NCI-H146 (cell line): ENCODE results near the gene PLS3.

Experiments
- DNase-seq: peaks from one replicate; lab custom pipeline; 2025; lab: John Stamatoyannopoulos, UW

Gene PLS3

DNA sequence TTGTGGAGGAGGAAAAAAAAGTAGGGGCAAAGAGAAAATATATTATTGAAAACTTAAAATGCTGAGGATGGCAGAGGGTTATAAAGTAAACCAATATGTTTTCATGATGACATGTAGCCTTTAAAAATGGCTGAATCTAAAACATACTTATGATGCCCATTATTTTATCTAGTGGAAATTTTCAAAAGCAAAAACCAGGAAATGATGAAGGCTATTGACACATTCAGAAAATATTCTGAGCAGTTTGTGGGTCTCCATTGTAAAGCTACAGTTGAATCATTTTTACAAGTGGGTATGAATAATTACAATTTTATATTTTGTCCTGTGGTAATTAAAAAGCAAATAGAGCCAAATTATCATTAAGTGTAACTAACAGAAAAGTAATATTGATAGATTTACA, 10.7 kb downstream of the PLS3 start:
- no peak for DNase-seq

- DNase-seq: no peak
Measured at GRCh38 chrX:115573185-115573584, 12.2 kb downstream of the PLS3 start.

- no peak for DNase-seq
Measured at GRCh38 chrX:115576676-115577075, 15.7 kb downstream of the PLS3 start.

- no peak for DNase-seq
Measured at GRCh38 chrX:115579327-115579726, 18.4 kb downstream of the PLS3 start.

- DNase-seq: no peak
Measured at GRCh38 chrX:115579786-115580294, 18.9 kb downstream of the PLS3 start.

- DNase-seq: no peak
Measured at GRCh38 chrX:115581759-115582615, 21.0 kb downstream of the PLS3 start.

GRCh38 chrX:115582616-115583495, 21.9 kb downstream of the PLS3 start:
- DNase-seq: no peak

DNA sequence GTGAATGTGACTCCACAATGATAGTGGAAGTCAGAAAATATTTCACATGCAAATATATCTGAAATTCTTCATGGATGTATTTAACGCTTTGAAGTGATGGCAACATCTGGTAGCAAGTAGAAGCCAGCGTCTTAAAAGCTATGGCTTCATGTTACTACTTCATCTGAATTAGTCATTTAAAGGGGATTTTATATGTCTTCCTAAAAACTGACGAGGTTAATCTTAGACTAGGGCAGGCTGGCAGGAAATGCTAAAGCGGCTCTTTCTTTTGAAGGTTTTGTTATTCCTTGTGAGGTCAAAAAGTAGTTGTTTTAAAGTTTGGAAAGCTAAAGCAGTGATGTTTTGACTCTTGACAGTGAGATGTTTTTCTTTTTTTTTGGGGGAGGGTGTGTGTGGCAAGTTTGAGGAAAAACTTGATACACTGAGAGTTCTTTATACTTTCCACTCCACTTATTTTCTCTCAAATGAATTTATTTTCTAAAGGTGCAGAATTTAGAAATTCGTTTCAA, 22.6 kb downstream of the PLS3 start:
- DNase-seq: no peak

- DNase-seq: no peak
Measured at GRCh38 chrX:115584696-115585095, 23.7 kb downstream of the PLS3 start.

- no peak for DNase-seq
Measured at GRCh38 chrX:115588179-115588578, 27.2 kb downstream of the PLS3 start.

GRCh38 chrX:115589419-115589818, 28.4 kb downstream of the PLS3 start:
- DNase-seq: no peak

- no peak for DNase-seq
Measured at GRCh38 chrX:115591420-115591819, 30.4 kb downstream of the PLS3 start.

- no peak for DNase-seq
Measured at GRCh38 chrX:115591856-115592842, 31.2 kb downstream of the PLS3 start.

DNA sequence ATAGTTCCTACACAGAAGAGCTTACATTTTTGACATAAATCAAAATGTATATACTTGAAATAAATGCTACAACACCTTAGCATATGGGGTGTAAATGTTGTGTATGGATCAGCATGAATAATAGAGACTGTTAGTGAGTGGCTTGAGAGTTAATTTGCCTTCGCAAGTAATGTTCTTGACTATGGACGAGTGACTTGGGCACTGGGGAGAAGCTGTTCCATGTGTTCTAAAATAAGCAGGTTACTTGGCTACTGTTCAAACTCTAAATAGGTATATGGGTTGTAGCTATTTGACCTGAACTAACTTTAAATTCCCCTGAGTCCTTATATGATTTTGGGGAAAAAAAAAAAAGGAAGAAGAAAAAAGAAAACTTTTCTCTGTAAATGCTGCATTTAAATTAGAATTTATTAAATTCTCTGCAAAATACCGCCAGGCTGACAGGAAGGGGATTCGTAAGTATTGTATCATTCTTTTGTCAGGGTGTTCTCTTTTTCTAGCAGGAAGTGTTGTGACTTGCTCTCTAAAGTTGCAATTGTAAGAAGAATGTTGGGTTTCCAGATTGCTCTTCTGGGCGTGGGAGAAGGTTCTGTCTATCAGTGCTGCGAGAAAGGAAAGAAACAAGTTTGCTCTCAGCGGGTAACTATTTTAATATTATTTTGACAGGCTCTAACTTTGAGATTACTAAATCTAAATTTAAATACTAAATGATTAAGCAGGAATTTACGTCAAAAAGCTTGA, 32.2 kb downstream of the PLS3 start:
- no peak for DNase-seq

DNA sequence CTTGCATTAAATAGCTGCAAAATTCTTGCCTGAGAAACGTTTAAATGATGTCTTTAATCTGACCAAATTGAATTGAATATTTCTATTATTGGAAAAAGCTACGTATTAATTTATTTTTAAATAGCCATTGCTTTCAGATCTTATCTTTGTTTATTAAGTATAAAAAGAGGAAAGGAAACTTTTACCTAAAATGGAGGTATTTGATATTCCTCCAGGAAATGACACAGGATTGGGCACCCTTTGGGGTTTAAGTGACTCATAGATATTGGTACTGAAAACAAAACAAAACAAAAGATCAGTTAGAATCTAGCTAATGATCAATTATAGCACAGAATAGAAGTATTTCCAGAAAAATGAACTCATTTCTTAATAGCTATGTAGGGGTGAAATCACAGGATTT, 34.1 kb downstream of the PLS3 start:
- DNase-seq: no peak

DNA sequence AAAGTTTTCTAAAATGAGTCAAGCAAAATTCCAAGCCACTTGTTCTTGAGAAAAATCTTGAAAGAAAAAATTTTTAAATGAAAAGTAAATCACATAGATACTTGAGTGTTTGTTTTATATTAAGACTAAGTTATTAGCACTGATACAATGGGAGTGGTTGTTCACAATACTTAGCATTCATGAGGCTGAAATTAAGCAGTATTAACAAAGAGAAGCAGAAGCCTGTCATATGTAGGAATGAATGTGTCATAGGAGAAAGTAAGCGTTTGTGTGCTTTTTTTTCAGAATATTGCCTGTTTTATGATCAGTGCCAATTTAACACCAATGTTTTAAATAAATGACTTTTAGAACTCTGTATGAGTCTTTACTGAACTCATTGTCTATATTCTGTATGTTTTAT, 37.6 kb downstream of the PLS3 start:
- no peak for DNase-seq

DNA sequence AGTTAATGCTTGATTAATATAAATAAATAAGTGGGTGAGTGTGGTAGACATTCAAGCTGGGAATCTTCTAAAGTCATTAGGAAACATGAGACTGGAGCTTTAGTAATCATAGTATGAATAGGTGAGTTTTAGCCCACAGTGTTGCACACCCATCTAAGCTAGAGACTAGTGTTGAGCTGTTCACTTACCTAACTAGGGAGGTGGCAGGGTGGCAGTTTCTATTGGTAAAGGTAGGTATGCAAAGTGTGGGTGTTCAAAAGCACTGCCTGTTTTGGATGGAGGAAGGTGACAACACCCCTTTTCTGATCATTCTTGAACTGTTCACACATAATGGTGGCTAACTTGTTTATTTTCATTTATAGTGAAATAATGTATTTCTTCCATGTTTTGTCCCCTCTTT, 41.3 kb downstream of the PLS3 start:
- DNase-seq: no peak

DNA sequence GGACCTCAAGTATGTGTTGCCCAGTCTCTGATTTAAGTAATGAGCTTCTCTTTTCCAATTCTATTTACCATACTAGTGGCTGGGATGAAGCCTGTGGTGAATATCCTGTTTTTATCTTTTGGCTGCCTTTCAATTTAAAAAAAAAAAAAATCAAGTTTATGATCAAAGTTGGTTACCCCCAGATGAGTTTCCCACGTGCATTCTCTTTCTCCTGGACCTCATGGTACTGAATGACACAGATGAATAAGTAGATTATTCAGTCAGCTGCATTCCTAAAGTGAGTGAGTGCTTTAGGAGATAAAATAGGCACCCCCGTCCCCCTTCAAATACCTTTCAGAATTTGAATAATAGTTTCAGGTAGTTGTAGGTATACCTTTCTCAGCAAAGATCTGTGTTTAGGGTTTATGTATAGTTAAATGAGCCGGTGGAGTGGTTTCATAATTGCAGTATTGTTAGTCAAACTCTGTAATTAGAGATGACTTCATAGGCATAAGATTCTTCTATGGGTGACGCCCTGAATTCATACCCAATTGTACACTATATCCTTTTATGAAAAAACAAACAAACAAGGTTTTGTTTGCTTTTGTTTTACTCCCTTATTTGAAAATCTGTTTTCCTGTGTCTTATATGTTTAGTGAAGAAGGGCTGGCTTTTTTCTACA, 41.9 kb downstream of the PLS3 start:
- no peak for DNase-seq

DNA sequence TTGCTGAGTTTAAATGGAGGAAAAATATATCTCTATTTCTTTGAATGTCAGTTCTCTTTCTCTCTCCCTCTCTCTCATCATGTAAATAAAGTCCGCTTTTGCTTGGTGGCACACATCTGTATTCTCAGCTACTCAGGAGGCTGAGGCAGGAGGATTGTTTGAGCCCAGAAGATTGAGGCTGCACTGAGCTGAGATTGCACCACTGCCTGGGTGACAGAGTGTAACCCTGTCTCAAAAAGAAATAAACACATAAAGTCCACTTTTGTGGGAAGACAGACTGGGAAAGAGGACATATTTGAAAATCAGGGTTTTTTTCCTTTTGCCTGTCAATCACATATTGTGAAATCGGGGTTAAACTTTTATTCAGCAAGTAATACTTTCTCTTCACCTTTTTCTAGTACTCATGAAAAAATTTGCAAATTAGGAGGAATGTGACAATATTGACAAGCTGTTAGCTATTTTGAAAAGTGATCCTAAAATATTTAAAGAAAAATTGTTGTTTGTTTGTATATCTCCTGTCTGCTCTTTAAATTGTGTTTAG, 42.6 kb downstream of the PLS3 start:
- no peak for DNase-seq

GRCh38 chrX:115606861-115607260, 45.9 kb downstream of the PLS3 start:
- DNase-seq: no peak
